ENCODE data around the gene SLC7A6. TPM values are rescaled to one million over a fixed set of nuclear protein-coding genes. Genes with fewer than 3 reads are reported as not detected.

SLC7A6 gene
- total RNA-seq, 1 donor from 2014 or later, result 54.1 TPM

- Mint-ChIP-seq H3K27ac (peak overlapping the region; percentile 88), H3K9me3 (no peaks in the 10 kb centered on the region), H3K27me3 (no peaks in the 10 kb centered on the region), H3K4me3 (no peak overlapping the region), H3K36me3 (ENCODE audit: low read depth) (peaks cover 12% of the 10 kb centered on the region), H3K4me1 (peaks cover 34% of the 10 kb centered on the region)
- DNase-seq (no peak), ATAC-seq (ENCODE audit: low read depth) (peak; percentile 83)
- no peak for TF ChIP-seq CTCF (IDR thresholded peaks at IDR 0.05)
- intact Hi-C loops (cut with micrococcal nuclease), result loop anchor here (1.0 kb wide), 1 partner anchor 12 kb away; the partner anchor contains the start of gene PLA2G15
- POLR2A ChIA-PET, result interaction anchor here (0.6 to 1.6 kb wide), 10 partner anchors 12 to 252 kb away, joined by 3 to 8 read pairs (median 4); partner anchors contain the start of genes DDX28, DUS2, PLA2G15 and PRMT7
- CTCF ChIA-PET, result interaction anchor here (0.7 to 9.0 kb wide), 4 partner anchors 15 to 68 kb away, joined by 3 to 321 read pairs (median 7); partner anchors contain the start of genes PRMT7 and SLC7A6OS
Observed at GRCh38 chr16:68257251-68257905, 6.9 kb upstream of the SLC7A6 start.

GRCh38 chr16:68257906-68258800 lies 6.2 kb upstream of the SLC7A6 start:
- peaks cover 34% of the 10 kb centered on the region for H3K4me1 Mint-ChIP-seq
- no peak for TF ChIP-seq CTCF (IDR thresholded peaks at IDR 0.05)
- peak; percentile 43 for ATAC-seq (ENCODE audit: low read depth)
- POLR2A ChIA-PET, result interaction anchor here (0.7 to 1.6 kb wide), 9 partner anchors 11 to 252 kb away, joined by 3 to 8 read pairs (median 5); partner anchors contain the start of genes DDX28, DUS2, PLA2G15 and PRMT7
- H3K4me3 Mint-ChIP-seq, result peak overlapping the region; percentile 44
- H3K9me3 Mint-ChIP-seq, result no peaks in the 10 kb centered on the region
- DNase-seq, result no peak
- CTCF ChIA-PET, result interaction anchor here (0.7 to 9.0 kb wide), 4 partner anchors 14 to 67 kb away, joined by 3 to 321 read pairs (median 7); partner anchors contain the start of genes PRMT7 and SLC7A6OS
- H3K36me3 Mint-ChIP-seq (ENCODE audit: low read depth), result peaks cover 11% of the 10 kb centered on the region
- H3K27me3 Mint-ChIP-seq, result no peaks in the 10 kb centered on the region
- intact Hi-C loops (cut with micrococcal nuclease), result loop anchor here (1.0 kb wide), 1 partner anchor 13 kb away; the partner anchor contains the start of gene PLA2G15
- peak overlapping the region; percentile 88 for H3K27ac Mint-ChIP-seq

- no peak for TF ChIP-seq CTCF (IDR thresholded peaks at IDR 0.05)
- intact Hi-C loops (cut with micrococcal nuclease), result no loop called here
- Mint-ChIP-seq H3K9me3 (no peaks in the 10 kb centered on the region), H3K4me3 (no peak overlapping the region), H3K36me3 (ENCODE audit: low read depth) (peaks cover 11% of the 10 kb centered on the region), H3K4me1 (peaks cover 43% of the 10 kb centered on the region), H3K27me3 (no peaks in the 10 kb centered on the region), H3K27ac (no peak overlapping the region)
- CTCF ChIA-PET, result interaction anchor here (5.4 to 9.0 kb wide), 2 partner anchors 29 to 66 kb away, joined by 166 to 321 read pairs; no protein-coding TSS in a partner anchor
- ATAC-seq (ENCODE audit: low read depth), result no peak
- POLR2A ChIA-PET, result interaction anchor here (1.4 kb wide), 1 partner anchor 52 kb away, joined by 5 read pairs; the partner anchor contains the start of genes PRMT7 and SLC7A6OS
- no peak for DNase-seq
Observed at GRCh38 chr16:68259007-68259825, 5.1 kb upstream of the SLC7A6 start.

GRCh38 chr16:68263559-68264127 lies 683 bp upstream of the SLC7A6 start:
- Mint-ChIP-seq H3K27me3 (no peaks in the 10 kb centered on the region), H3K36me3 (ENCODE audit: low read depth) (peaks cover 17% of the 10 kb centered on the region), H3K4me1 (peaks cover 47% of the 10 kb centered on the region), H3K4me3 (peak overlapping the region; percentile 95), H3K9me3 (no peaks in the 10 kb centered on the region), H3K27ac (peak overlapping the region; percentile 98)
- CTCF ChIA-PET, result interaction anchor here (0.6 to 9.0 kb wide), 19 partner anchors 10 to 783 kb away, joined by 3 to 321 read pairs (median 4); partner anchors contain the start of genes ATP6V0D1, PLA2G15, PRMT7 and SLC7A6OS
- POLR2A ChIA-PET, result interaction anchor here (0.6 to 5.9 kb wide), 14 partner anchors 9 to 1719 kb away, joined by 3 to 104 read pairs (median 6); partner anchors contain the start of genes NFATC3, PLA2G15, PRMT7 and SLC7A6OS
- DNase-seq (no peak), ATAC-seq (ENCODE audit: low read depth) (no peak)
- no peak for TF ChIP-seq CTCF (IDR thresholded peaks at IDR 0.05)
- intact Hi-C loops (cut with micrococcal nuclease), result loop anchor here (1.0 to 5.0 kb wide), 6 partner anchors 18 to 869 kb away; partner anchors contain the start of genes CHTF8, ESRP2, PLA2G15 and SLC7A6OS
